GM21515 (cell line): ENCODE measurements around the gene DROSHA.

Experiments
- ATAC-seq: cut with Tn5 transposase; IDR thresholded peaks from one replicate; pipeline ENCODE4 v1.9.1; 2021; ENCODE audit not compliant: unreplicated experiment

Gene DROSHA

DNA sequence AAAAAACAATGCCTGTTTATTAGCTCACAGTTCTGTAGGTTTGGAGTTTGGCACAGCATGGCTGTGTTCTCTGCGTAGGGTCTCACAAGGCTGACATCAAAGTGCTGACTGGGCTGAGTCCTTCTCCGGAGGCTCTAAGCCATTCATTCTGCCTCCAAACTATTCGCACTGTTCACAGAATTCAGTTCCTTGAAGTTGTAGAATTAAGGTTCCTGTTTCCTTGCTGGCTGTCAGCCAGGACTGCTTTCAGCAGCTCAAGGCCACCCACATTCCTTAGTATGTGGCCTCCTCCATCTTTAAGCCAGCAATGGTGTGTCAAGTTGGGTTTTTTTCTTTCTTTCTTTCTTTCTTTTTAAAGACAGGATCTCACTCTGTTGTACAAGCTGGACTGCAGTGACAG, 176.6 kb downstream of the DROSHA start:
- no peak for ATAC-seq
